H9 (cell line): ENCODE results near the gene ITK. TPM values are rescaled to one million over a fixed set of nuclear protein-coding genes. Genes with fewer than 3 reads are reported as not detected.

ENCODE experiments used
- DNase-seq: peaks from one replicate; pipeline ENCODE4 v3.0.0-alpha.2; 2017
- H2AFZ ChIP-seq: one replicate; pipeline ENCODE4 v1.6.1; 2013; ENCODE audit warnings: mild to moderate bottlenecking, low read length, control low read depth, moderate library complexity
- H2AK5ac ChIP-seq: 2 replicates; pipeline ENCODE4 v1.6.1; 2013; ENCODE audit warnings: low read length, control low read depth, mixed read lengths; ENCODE audit not compliant: insufficient read length
- H2BK120ac ChIP-seq: one replicate; pipeline ENCODE4 v1.6.1; 2013; ENCODE audit warnings: low read depth, mild to moderate bottlenecking, low read length, control low read depth, inconsistent platforms; ENCODE audit not compliant: poor library complexity, severe bottlenecking
- H2BK12ac ChIP-seq: 2 replicates; pipeline ENCODE4 v1.6.1; 2013; ENCODE audit warnings: low read length, control low read depth, mixed read lengths, low read depth; ENCODE audit not compliant: insufficient read length
- H2BK15ac ChIP-seq: 2 replicates; pipeline ENCODE4 v1.6.1; 2013; ENCODE audit warnings: low read depth, low read length, control low read depth
- H2BK20ac ChIP-seq: one replicate; pipeline ENCODE4 v1.6.1; 2013; ENCODE audit warnings: low read depth, mild to moderate bottlenecking, low read length, control low read depth, inconsistent platforms; ENCODE audit not compliant: poor library complexity, severe bottlenecking
- H2BK5ac ChIP-seq: 2 replicates; pipeline ENCODE4 v1.6.1; 2013; ENCODE audit warnings: low read length, control low read depth, mixed read lengths; ENCODE audit not compliant: insufficient read length
- H3K14ac ChIP-seq: 2 replicates; pipeline ENCODE4 v1.6.1; 2013; ENCODE audit warnings: low read length, control low read depth; ENCODE audit not compliant: insufficient read depth
- H3K18ac ChIP-seq: 2 replicates; pipeline ENCODE4 v1.6.1; 2013; ENCODE audit warnings: low read depth, mild to moderate bottlenecking, mixed read lengths, low read length, control low read depth; ENCODE audit not compliant: insufficient read length
- H3K23ac ChIP-seq: 2 replicates; pipeline ENCODE4 v1.6.1; 2013; ENCODE audit warnings: low read length, control low read depth, mixed read lengths, low read depth; ENCODE audit not compliant: insufficient read length
- H3K23me2 ChIP-seq: 2 replicates; pipeline ENCODE4 v1.6.1; 2013; ENCODE audit warnings: low read depth, mild to moderate bottlenecking, mixed read lengths, low read length, control low read depth; ENCODE audit not compliant: insufficient read length, poor library complexity, severe bottlenecking
- H3K27ac ChIP-seq: 2 replicates; pipeline ENCODE4 v1.5.1; 2013; ENCODE audit warnings: low read length, control low read depth, mixed read lengths, low read depth; ENCODE audit not compliant: insufficient read length
- H3K27me3 ChIP-seq: 2 replicates; pipeline ENCODE4 v1.6.1; 2013; ENCODE audit warnings: low read length, control low read depth, inconsistent platforms; ENCODE audit not compliant: insufficient read depth
- H3K4ac ChIP-seq: 2 replicates; pipeline ENCODE4 v1.6.1; 2013; ENCODE audit warnings: low read depth, mild to moderate bottlenecking, control low read depth, inconsistent platforms, low read length, moderate library complexity
- H3K4me1 ChIP-seq: 2 replicates; pipeline ENCODE4 v1.6.1; 2013; ENCODE audit warnings: low read length, control low read depth, inconsistent platforms; ENCODE audit not compliant: insufficient read depth
- H3K4me2 ChIP-seq: 2 replicates; pipeline ENCODE4 v1.6.1; 2013; ENCODE audit warnings: low read length, control low read depth, mixed read lengths; ENCODE audit not compliant: insufficient read length, insufficient read depth
- H3K56ac ChIP-seq: 2 replicates; pipeline ENCODE4 v1.6.1; 2013; ENCODE audit warnings: low read depth, mild to moderate bottlenecking, mixed read lengths, low read length, control low read depth; ENCODE audit not compliant: insufficient read length
- H3K79me1 ChIP-seq: 2 replicates; pipeline ENCODE4 v1.6.1; 2013; ENCODE audit warnings: low read depth, mild to moderate bottlenecking, moderate library complexity, low read length, control low read depth, inconsistent platforms; ENCODE audit not compliant: insufficient read depth, poor library complexity, severe bottlenecking
- H3K79me2 ChIP-seq: 2 replicates; pipeline ENCODE4 v1.6.1; 2013; ENCODE audit warnings: low read length, control low read depth, inconsistent platforms; ENCODE audit not compliant: insufficient read depth
- H3K9ac ChIP-seq: 2 replicates; pipeline ENCODE4 v1.6.1; 2013; ENCODE audit warnings: low read length, control low read depth, mixed read lengths; ENCODE audit not compliant: insufficient read length; ENCODE audit errors: extremely low read depth
- H3K9me3 ChIP-seq: one replicate; pipeline ENCODE4 v1.6.1; 2013; ENCODE audit warnings: low read depth, low read length, inconsistent platforms; ENCODE audit not compliant: control insufficient read depth
- H3T11ph ChIP-seq: one replicate; pipeline ENCODE4 v1.6.1; 2013; ENCODE audit warnings: mild to moderate bottlenecking, low read length, control low read depth, inconsistent platforms
- H4K20me1 ChIP-seq: one replicate; pipeline ENCODE4 v1.6.1; 2013; ENCODE audit not compliant: control insufficient read depth, insufficient read length, insufficient read depth
- H4K5ac ChIP-seq: 2 replicates; pipeline ENCODE4 v1.6.1; 2013; ENCODE audit warnings: low read depth, mild to moderate bottlenecking, mixed read lengths, low read length, control low read depth; ENCODE audit not compliant: insufficient read length
- H4K8ac ChIP-seq: replicated peaks from 2 replicates; pipeline ENCODE4 v1.6.1; 2013; ENCODE audit warnings: low read length, control low read depth, mixed read lengths, low read depth; ENCODE audit not compliant: insufficient read length
- H4K91ac ChIP-seq: 2 replicates; pipeline ENCODE4 v1.6.1; 2013; ENCODE audit warnings: low read depth, mild to moderate bottlenecking, moderate library complexity, mixed read lengths, low read length, control low read depth; ENCODE audit not compliant: insufficient read length
- H3K27ac Mint-ChIP-seq, 3 experiments: 2 replicates in 2 of 3; 3 replicates in 1 of 3; pipeline ENCODE4 v1.8.0; 2020 to 2021; ENCODE audit warnings: mixed read lengths in 3 of 3, mild to moderate bottlenecking in 1 of 3, moderate library complexity in 1 of 3
- H3K27me3 Mint-ChIP-seq: 2 replicates; pipeline ENCODE4 v1.8.0; 2021; ENCODE audit warnings: low read depth, mild to moderate bottlenecking, moderate library complexity, mixed read lengths
- H3K36me3 Mint-ChIP-seq, 3 experiments: 2 replicates in 2 of 3; 3 replicates in 1 of 3; pipeline ENCODE4 v1.8.0; 2020 to 2021; ENCODE audit warnings: low read depth in 3 of 3, mixed read lengths in 3 of 3; ENCODE audit not compliant: insufficient read depth in 1 of 3
- H3K4me1 Mint-ChIP-seq, 2 experiments: 2 replicates each; pipeline ENCODE4 v1.8.0; 2020; ENCODE audit warnings: mixed read lengths in 2 of 2
- H3K4me3 Mint-ChIP-seq, 2 experiments: 2 replicates in 1 of 2; 3 replicates in 1 of 2; pipeline ENCODE4 v1.8.0; 2020 to 2021; ENCODE audit warnings: mild to moderate bottlenecking in 2 of 2, mixed read lengths in 2 of 2, moderate library complexity in 1 of 2
- H3K9me3 Mint-ChIP-seq, 2 experiments: 2 replicates in 1 of 2; 3 replicates in 1 of 2; pipeline ENCODE4 v1.8.0; 2020; ENCODE audit warnings: mild to moderate bottlenecking in 2 of 2, mixed read lengths in 2 of 2, moderate library complexity in 1 of 2
- WGBS: extraction: QIAGEN DNeasy Blood & Tissue Kit; methylation state at CpG from one replicate; pipeline ENCODE4 v1.1.7; 2013; ENCODE audit warnings: missing lambda C conversion rate, low lambda C conversion rate, mixed read lengths; ENCODE audit not compliant: insufficient read length; ENCODE audit errors: extremely low coverage; 5-methylcytosine and 5-hydroxymethylcytosine counted together
- total RNA-seq: library from RNA; stranded (reverse); gene quantifications from 2 replicates; pipeline ENCODE4 v1.2.1, GENCODE V29; 2021
- TF ChIP-seq, protein P1 (sequence below): fragments of 200-600 bp; sonication (generic); conservative IDR thresholded peaks from 3 replicates; pipeline ENCODE4 v1.8.0; 2021; ENCODE audit warnings: antibody characterized with exemption, mild to moderate bottlenecking

ITK gene
- total RNA-seq, 1 experiment from 2014 or later = 0.22 TPM

DNA sequence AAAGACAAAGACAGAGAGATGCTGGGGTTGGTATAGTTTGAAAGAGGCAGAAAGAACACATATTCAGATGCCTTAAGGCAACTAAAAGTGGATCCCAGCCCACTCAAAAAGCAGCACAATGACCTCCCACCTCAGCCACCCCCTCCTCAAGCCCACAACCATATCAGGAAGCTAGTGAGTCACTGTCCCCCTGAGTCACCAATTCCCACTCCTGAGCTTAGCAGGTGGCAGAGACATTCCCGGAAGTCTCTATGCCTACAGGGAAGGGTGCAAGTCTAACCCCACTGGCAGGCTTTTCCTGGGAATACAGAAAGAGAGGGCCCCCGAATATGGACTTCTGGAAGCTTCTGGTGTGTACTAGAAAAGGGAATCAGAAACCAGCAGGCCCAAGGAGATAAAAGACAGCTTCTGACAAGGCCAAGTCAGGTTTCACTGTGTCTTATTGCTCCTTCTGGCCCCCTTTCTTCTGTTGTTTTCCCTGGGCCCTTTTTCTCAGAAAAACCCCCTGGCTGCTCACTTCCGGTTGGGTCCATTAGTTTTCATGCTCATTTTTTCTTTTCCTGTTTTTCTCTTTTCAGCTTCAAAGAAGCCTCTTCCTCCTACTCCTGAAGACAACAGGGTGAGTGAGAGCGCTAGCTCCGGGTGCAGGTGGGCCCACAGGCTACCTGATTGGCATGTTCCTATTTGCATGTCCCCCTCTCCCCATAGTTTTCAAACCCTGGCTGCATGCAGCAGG lies 36.8 kb downstream of the ITK start:
- no CpG with 5 or more reads among the region's 5 CpGs for WGBS
- Histone ChIP-seq H3K23ac (no peak overlapping the region), H2BK5ac (no peak overlapping the region), H2BK12ac (no peak overlapping the region), H2BK120ac (no peak overlapping the region), H3K14ac (no peak overlapping the region), H4K5ac (no peak overlapping the region), H3K27me3 (no peaks in the 10 kb centered on the region), H4K20me1 (no peaks in the 10 kb centered on the region), H2BK15ac (no peak overlapping the region), H3K9me3 (no peaks in the 10 kb centered on the region), H3K79me1 (no peaks in the 10 kb centered on the region), H2AFZ (no peak overlapping the region), H2BK20ac (no peak overlapping the region), H4K91ac (no peak overlapping the region), H3K9ac (no peak overlapping the region), H3K23me2 (no peaks in the 10 kb centered on the region), H2AK5ac (no peak overlapping the region), H3K56ac (no peak overlapping the region), H3K4ac (no peak overlapping the region), H3K18ac (no peak overlapping the region), H3K79me2 (0 out of 2 replicates have a peak, but pooled peaks cover 1% of the 10 kb centered on the region), H3K27ac (no peak overlapping the region), H4K8ac (no peak overlapping the region), H3K4me2 (no peak overlapping the region), H3T11ph (no peak overlapping the region), H3K4me1 (no peaks in the 10 kb centered on the region)
- Mint-ChIP-seq H3K9me3 (no peaks in the 10 kb centered on the region), H3K4me1 (peaks cover 2 to 4% of the 10 kb centered on the region in 2 experiments; a peak in 1 of 4 replicates), H3K27me3 (no peaks in the 10 kb centered on the region; the same call in 1 of the 2 replicates), H3K27ac (peak overlapping the region in 1 of 3 experiments; percentile 1; a peak in 3 of 7 replicates), H3K4me3 (no peak overlapping the region), H3K36me3 (no peaks in the 10 kb centered on the region)
- DNase-seq = no peak
- TF ChIP-seq, protein P1, sequence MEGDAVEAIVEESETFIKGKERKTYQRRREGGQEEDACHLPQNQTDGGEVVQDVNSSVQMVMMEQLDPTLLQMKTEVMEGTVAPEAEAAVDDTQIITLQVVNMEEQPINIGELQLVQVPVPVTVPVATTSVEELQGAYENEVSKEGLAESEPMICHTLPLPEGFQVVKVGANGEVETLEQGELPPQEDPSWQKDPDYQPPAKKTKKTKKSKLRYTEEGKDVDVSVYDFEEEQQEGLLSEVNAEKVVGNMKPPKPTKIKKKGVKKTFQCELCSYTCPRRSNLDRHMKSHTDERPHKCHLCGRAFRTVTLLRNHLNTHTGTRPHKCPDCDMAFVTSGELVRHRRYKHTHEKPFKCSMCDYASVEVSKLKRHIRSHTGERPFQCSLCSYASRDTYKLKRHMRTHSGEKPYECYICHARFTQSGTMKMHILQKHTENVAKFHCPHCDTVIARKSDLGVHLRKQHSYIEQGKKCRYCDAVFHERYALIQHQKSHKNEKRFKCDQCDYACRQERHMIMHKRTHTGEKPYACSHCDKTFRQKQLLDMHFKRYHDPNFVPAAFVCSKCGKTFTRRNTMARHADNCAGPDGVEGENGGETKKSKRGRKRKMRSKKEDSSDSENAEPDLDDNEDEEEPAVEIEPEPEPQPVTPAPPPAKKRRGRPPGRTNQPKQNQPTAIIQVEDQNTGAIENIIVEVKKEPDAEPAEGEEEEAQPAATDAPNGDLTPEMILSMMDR = no peak
